HepG2 (cell line): ENCODE measurements around the gene LRRC72. TPM values are rescaled to one million over a fixed set of nuclear protein-coding genes. Genes with fewer than 3 reads are reported as not detected.

ENCODE experiments used
- ATAC-seq: fragments of 200-7000 bp; cut with Tn5 transposase; 3 replicates; pipeline ENCODE4 v1.9.1; 2020; ENCODE audit warnings: mild to moderate bottlenecking, moderate library complexity
- BruUV-seq: library from RNA; stranded (reverse); fragments of 400-500 nt; replicated peaks from 2 replicates; lab custom pipeline; 2021; lab: Mats Ljungman, UMichigan
- CTCF ChIA-PET: fragments of 300-600 bp; formaldehyde crosslinking; extraction: SDS; loops from one replicate; lab custom pipeline; 2021; ENCODE audit warnings: low total read pairs, inconsistent platforms, low intra/inter-chr PET ratio; lab: Yijun Ruan, JAX
- POLR2A ChIA-PET: fragments of 350-600 bp; sonication (Branson Sonifier 250); formaldehyde crosslinking; loops from one replicate; lab custom pipeline; 2020; ENCODE audit warnings: antibody characterized with exemption, inconsistent platforms; lab: Yijun Ruan, JAX
- DNase-seq: peaks from one replicate; pipeline ENCODE4 v3.0.0-alpha.2; 2015; ENCODE audit warnings: low spot score
- FAIRE-seq: peaks from 3 replicates; lab custom pipeline; 2011; peaks lifted over from hg19 to GRCh38; lab: Jason Lieb, UNC
- H2AFZ ChIP-seq: one replicate; pipeline ENCODE4 v1.6.1; 2011; ENCODE audit warnings: low read length, inconsistent platforms
- H3K27ac ChIP-seq: fragments of 300-600 bp; 3 replicates; pipeline ENCODE4 v1.8.0; 2011; ENCODE audit warnings: mixed run types, mild to moderate bottlenecking, mixed read lengths, low read length, inconsistent platforms; ENCODE audit not compliant: insufficient read depth; ENCODE audit errors: extremely low read length
- H3K27me3 ChIP-seq, 2 experiments: fragments of 200-600 bp in 1 of 2; 2 replicates in 1 of 2; 3 replicates in 1 of 2; pipeline versions ENCODE4 v1.6.0 to v1.8.0; 2011; ENCODE audit warnings: low read length in 2 of 2, mild to moderate bottlenecking in 2 of 2, moderate library complexity in 2 of 2, inconsistent platforms in 1 of 2; ENCODE audit not compliant: insufficient read depth in 2 of 2, control insufficient read depth in 1 of 2
- H3K36me3 ChIP-seq, 2 experiments: fragments of 200-600 bp in 1 of 2; replicated peaks in 1 of 2; 2 replicates in 1 of 2; 3 replicates in 1 of 2; pipeline versions ENCODE4 v1.5.1 to v1.8.0; 2011; ENCODE audit warnings: low read length in 2 of 2, inconsistent platforms in 1 of 2; ENCODE audit not compliant: insufficient read depth in 2 of 2, control insufficient read depth in 1 of 2
- H3K4me1 ChIP-seq: 2 replicates; pipeline ENCODE4 v1.5.1; 2012; ENCODE audit warnings: low read length, inconsistent platforms; ENCODE audit not compliant: insufficient read depth
- H3K4me2 ChIP-seq: 2 replicates; pipeline ENCODE4 v1.6.0; 2011; ENCODE audit warnings: low read depth, low read length, inconsistent platforms
- H3K4me3 ChIP-seq, 3 experiments: fragments of 200-600 bp in 1 of 3; sonication (generic), shearing (Covaris generic) in 1 of 3; replicated peaks in 1 of 3; 2 replicates each; pipeline ENCODE4 v1.5.1; 2011 to 2016; ENCODE audit warnings: low read length in 3 of 3, inconsistent platforms in 2 of 3, low read depth in 2 of 3, mild to moderate bottlenecking in 2 of 3, control low read depth in 1 of 3, mixed read lengths in 1 of 3; ENCODE audit not compliant: insufficient read depth in 1 of 3
- H3K79me2 ChIP-seq: one replicate; pipeline ENCODE4 v1.6.1; 2011; ENCODE audit warnings: low read length, inconsistent platforms; ENCODE audit not compliant: insufficient read depth
- H3K9ac ChIP-seq: 2 replicates; pipeline ENCODE4 v1.6.0; 2011; ENCODE audit warnings: mild to moderate bottlenecking, low read depth, low read length, inconsistent platforms; ENCODE audit not compliant: insufficient read depth
- H3K9me3 ChIP-seq: 2 replicates; pipeline ENCODE4 v1.5.1; 2012; ENCODE audit warnings: mild to moderate bottlenecking, low read length
- H4K20me1 ChIP-seq: 2 replicates; pipeline ENCODE4 v1.6.0; 2011; ENCODE audit warnings: inconsistent platforms, mild to moderate bottlenecking, low read length, moderate library complexity; ENCODE audit not compliant: insufficient read depth
- AGO1 ChIP-seq: fragments of 200-400 bp; formaldehyde crosslinking; IDR thresholded peaks from 2 replicates; pipeline ENCODE4 v1.6.1; 2017; ENCODE audit warnings: mild to moderate bottlenecking, low read depth, low read length, moderate library complexity; ENCODE audit not compliant: poor library complexity, severe bottlenecking
- AGO2 ChIP-seq: fragments of 200-400 bp; formaldehyde crosslinking; optimal IDR thresholded peaks from 2 replicates; pipeline ENCODE3; 2017; ENCODE audit warnings: mild to moderate bottlenecking, low read depth, low read length, moderate library complexity
- BCL6 ChIP-seq: IDR thresholded peaks from 2 replicates; pipeline ENCODE4 v1.6.1; 2016; ENCODE audit warnings: missing genetic modification reagents, missing compliant biosample characterization
- HES4 ChIP-seq: sonication (generic); formaldehyde crosslinking; IDR thresholded peaks from 2 replicates; pipeline ENCODE4 v1.9.0; 2021; ENCODE audit warnings: mild to moderate bottlenecking, missing genetic modification reagents, borderline replicate concordance
- MBD4 ChIP-seq: IDR thresholded peaks from 2 replicates; pipeline ENCODE4 v1.6.1; 2012; ENCODE audit warnings: low read length, inconsistent platforms, borderline replicate concordance
- RAD21 ChIP-seq: fragments of 450-650 bp; formaldehyde crosslinking; IDR thresholded peaks from 2 replicates; pipeline ENCODE4 v1.5.0; 2020; ENCODE audit warnings: mild to moderate bottlenecking
- STAG1 ChIP-seq: sonication (generic); formaldehyde crosslinking; IDR thresholded peaks from 2 replicates; pipeline ENCODE4 v1.4.0; 2020; ENCODE audit warnings: missing genetic modification reagents
- TARDBP ChIP-seq: sonication (generic); formaldehyde crosslinking; IDR thresholded peaks from 2 replicates; pipeline ENCODE4 v1.8.0; 2022; ENCODE audit warnings: mild to moderate bottlenecking, missing genetic modification reagents
- ZNF225 ChIP-seq: sonication (generic); formaldehyde crosslinking; IDR thresholded peaks from 2 replicates; pipeline ENCODE4 v1.4.0; 2020; ENCODE audit warnings: mild to moderate bottlenecking, missing genetic modification reagents
- WGBS: methylation state at CpG from one replicate; pipeline ENCODE4 v1.1.6; 2017; ENCODE audit warnings: low lambda C conversion rate; 5-methylcytosine and 5-hydroxymethylcytosine counted together
- in situ Hi-C: cut with HindIII; loops from 2 replicates; pipeline ENCODE4 v1.10.0; 2017; ENCODE audit warnings: low pct_unique_long_range_greater_than_20kb; ENCODE audit not compliant: extremely low pct_ligation_motif_present
- intact Hi-C: fragments of 100-400 bp; cut with micrococcal nuclease; formaldehyde crosslinking; loops from one replicate; pipeline ENCODE4 v1.10.0; 2022; ENCODE audit not compliant: unreplicated experiment
- polyA plus RNA-seq, 8 experiments: library from polyadenylated mRNA; depleted of rRNA in 3 of 8; stranded (reverse) in 7 of 8; unstranded in 1 of 8; fragments of >200 nt; fragmentation: Illumina TruSeq in 4 of 8; extraction: Trizol in 4 of 8; gene quantifications; 2 replicates each; pipeline versions ENCODE4 v1.2.1 to v1.2.3, GENCODE V29; 2011 to 2016; ENCODE audit warnings: low read depth in 4 of 8, missing spikeins in 1 of 8, mixed read lengths in 1 of 8; ENCODE audit not compliant: insufficient read depth in 1 of 8
- total RNA-seq, 5 experiments: library from RNA; depleted of rRNA; stranded (reverse); fragments of >200 nt; fragmentation: Illumina TruSeq; extraction: Trizol; gene quantifications; 2 replicates each; pipeline ENCODE4 v1.2.3, GENCODE V29; 2016; ENCODE audit warnings: low read depth in 1 of 5
- TF ChIP-seq, protein P1 (sequence below): sonication (generic); formaldehyde crosslinking; IDR thresholded peaks from 2 replicates; pipeline ENCODE4 v1.8.1; 2023; ENCODE audit warnings: mild to moderate bottlenecking, missing genetic modification reagents
- TF ChIP-seq, protein P2 (sequence below): sonication (generic); formaldehyde crosslinking; conservative IDR thresholded peaks from 2 replicates; pipeline ENCODE4 v1.8.0; 2022; ENCODE audit warnings: missing genetic modification reagents
- TF ChIP-seq, protein P3 (sequence below): sonication (generic); formaldehyde crosslinking; IDR thresholded peaks from 2 replicates; pipeline ENCODE4 v1.8.1; 2023; ENCODE audit warnings: missing genetic modification reagents, inconsistent platforms, borderline replicate concordance
- TF ChIP-seq, protein P4 (sequence below): sonication (generic); formaldehyde crosslinking; IDR thresholded peaks from 2 replicates; pipeline ENCODE4 v1.4.0; 2020; ENCODE audit warnings: missing genetic modification reagents
- TF ChIP-seq, protein P5 (sequence below): IDR thresholded peaks from 2 replicates; pipeline ENCODE4 v1.6.1; 2012; ENCODE audit warnings: low read depth, low read length, improper control_type of control experiment
- TF ChIP-seq, protein P6 (sequence below): sonication (generic); formaldehyde crosslinking; IDR thresholded peaks from 2 replicates; pipeline ENCODE4 v1.5.1; 2020; ENCODE audit warnings: mild to moderate bottlenecking, missing genetic modification reagents, moderate library complexity

LRRC72 gene
- total and polyA plus RNA-seq, 2 of the 13 experiments (the other 11 are each of a cell fraction or from before 2014, with no cell fraction given) = not detected

DNA sequence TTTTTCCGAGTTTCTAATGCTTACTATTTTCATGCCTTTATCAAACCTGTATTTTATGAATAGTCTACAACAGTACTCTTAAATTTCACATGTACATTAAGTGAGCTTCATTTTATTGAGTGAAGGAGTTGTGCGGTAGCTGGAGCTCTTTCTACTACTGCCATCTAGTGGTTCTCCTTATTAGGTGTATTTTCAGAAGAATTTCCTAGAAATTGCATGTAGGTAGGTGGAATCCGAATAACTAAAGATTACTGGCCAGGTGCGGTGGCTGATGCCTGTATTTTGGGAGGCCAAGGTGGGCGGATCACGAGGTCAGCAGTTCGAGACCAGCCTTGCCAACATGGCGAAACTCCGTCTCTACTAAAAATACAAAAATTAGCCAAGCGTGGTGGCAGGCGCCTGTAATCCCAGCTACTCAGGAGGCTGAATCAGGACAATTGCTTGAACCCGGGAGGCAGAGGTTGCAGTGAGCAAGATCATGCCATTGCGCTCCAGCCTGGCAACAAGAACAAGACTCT lies 38.3 kb downstream of the LRRC72 start:
- BruUV-seq = no TSS peak
- no peaks in the 10 kb centered on the region for H3K36me3 ChIP-seq
- H3K9ac ChIP-seq = no peak overlapping the region
- H3K79me2 ChIP-seq = no peaks in the 10 kb centered on the region
- no peaks in the 10 kb centered on the region for H3K4me1 ChIP-seq
- no peak overlapping the region for H2AFZ ChIP-seq
- H3K27ac ChIP-seq = no peak overlapping the region
- H4K20me1 ChIP-seq = no peaks in the 10 kb centered on the region
- peak; percentile 38 for DNase-seq
- POLR2A ChIA-PET = interaction anchor here (1.0 kb wide), 1 partner anchor 144 kb away, joined by 6 read pairs; the partner anchor contains the start of gene CRPPA
- no peak overlapping the region for H3K4me2 ChIP-seq
- H3K27me3 ChIP-seq = no peaks in the 10 kb centered on the region
- H3K4me3 ChIP-seq = no peak overlapping the region
- no peaks in the 10 kb centered on the region for H3K9me3 ChIP-seq
- FAIRE-seq = peak; percentile 68
- intact Hi-C loops = loop anchor here (1.0 kb wide), 2 partner anchors 133 to 487 kb away; no protein-coding TSS in a partner anchor
- 13% methylated on average over 13 of the region's 13 CpGs for WGBS
- CTCF ChIA-PET = interaction anchor here (0.7 to 3.1 kb wide), 3 partner anchors 133 to 486 kb away, joined by 3 to 39 read pairs (median 19); no protein-coding TSS in a partner anchor
- in situ Hi-C loops = loop anchor here (5.0 kb wide), 2 partner anchors 133 to 488 kb away; no protein-coding TSS in a partner anchor
- ATAC-seq = peak; percentile 81
- TF ChIP-seq, protein P1, sequence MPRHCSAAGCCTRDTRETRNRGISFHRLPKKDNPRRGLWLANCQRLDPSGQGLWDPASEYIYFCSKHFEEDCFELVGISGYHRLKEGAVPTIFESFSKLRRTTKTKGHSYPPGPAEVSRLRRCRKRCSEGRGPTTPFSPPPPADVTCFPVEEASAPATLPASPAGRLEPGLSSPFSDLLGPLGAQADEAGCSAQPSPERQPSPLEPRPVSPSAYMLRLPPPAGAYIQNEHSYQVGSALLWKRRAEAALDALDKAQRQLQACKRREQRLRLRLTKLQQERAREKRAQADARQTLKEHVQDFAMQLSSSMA = no peak
- peak; percentile 71 for TF ChIP-seq BCL6 (CRISPR knock-in tag)
- TF ChIP-seq, protein P2, sequence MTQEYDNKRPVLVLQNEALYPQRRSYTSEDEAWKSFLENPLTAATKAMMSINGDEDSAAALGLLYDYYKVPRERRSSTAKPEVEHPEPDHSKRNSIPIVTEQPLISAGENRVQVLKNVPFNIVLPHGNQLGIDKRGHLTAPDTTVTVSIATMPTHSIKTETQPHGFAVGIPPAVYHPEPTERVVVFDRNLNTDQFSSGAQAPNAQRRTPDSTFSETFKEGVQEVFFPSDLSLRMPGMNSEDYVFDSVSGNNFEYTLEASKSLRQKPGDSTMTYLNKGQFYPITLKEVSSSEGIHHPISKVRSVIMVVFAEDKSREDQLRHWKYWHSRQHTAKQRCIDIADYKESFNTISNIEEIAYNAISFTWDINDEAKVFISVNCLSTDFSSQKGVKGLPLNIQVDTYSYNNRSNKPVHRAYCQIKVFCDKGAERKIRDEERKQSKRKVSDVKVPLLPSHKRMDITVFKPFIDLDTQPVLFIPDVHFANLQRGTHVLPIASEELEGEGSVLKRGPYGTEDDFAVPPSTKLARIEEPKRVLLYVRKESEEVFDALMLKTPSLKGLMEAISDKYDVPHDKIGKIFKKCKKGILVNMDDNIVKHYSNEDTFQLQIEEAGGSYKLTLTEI (CRISPR knock-in tag) = no peak
- TF ChIP-seq ZNF225 (CRISPR knock-in tag) = no peak
- TF ChIP-seq, protein P3, sequence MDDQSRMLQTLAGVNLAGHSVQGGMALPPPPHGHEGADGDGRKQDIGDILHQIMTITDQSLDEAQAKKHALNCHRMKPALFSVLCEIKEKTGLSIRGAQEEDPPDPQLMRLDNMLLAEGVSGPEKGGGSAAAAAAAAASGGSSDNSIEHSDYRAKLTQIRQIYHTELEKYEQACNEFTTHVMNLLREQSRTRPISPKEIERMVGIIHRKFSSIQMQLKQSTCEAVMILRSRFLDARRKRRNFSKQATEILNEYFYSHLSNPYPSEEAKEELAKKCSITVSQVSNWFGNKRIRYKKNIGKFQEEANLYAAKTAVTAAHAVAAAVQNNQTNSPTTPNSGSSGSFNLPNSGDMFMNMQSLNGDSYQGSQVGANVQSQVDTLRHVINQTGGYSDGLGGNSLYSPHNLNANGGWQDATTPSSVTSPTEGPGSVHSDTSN (CRISPR knock-in tag) = no peak
- peak; percentile 73 for TF ChIP-seq RAD21 (CRISPR knock-in tag)
- no peak for TF ChIP-seq AGO1
- TF ChIP-seq TARDBP (CRISPR knock-in tag) = no peak
- TF ChIP-seq AGO2 = no peak
- TF ChIP-seq, protein P4, sequence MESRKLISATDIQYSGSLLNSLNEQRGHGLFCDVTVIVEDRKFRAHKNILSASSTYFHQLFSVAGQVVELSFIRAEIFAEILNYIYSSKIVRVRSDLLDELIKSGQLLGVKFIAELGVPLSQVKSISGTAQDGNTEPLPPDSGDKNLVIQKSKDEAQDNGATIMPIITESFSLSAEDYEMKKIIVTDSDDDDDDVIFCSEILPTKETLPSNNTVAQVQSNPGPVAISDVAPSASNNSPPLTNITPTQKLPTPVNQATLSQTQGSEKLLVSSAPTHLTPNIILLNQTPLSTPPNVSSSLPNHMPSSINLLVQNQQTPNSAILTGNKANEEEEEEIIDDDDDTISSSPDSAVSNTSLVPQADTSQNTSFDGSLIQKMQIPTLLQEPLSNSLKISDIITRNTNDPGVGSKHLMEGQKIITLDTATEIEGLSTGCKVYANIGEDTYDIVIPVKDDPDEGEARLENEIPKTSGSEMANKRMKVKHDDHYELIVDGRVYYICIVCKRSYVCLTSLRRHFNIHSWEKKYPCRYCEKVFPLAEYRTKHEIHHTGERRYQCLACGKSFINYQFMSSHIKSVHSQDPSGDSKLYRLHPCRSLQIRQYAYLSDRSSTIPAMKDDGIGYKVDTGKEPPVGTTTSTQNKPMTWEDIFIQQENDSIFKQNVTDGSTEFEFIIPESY (CRISPR knock-in tag) = no peak
- TF ChIP-seq MBD4 = no peak
- TF ChIP-seq, protein P5, sequence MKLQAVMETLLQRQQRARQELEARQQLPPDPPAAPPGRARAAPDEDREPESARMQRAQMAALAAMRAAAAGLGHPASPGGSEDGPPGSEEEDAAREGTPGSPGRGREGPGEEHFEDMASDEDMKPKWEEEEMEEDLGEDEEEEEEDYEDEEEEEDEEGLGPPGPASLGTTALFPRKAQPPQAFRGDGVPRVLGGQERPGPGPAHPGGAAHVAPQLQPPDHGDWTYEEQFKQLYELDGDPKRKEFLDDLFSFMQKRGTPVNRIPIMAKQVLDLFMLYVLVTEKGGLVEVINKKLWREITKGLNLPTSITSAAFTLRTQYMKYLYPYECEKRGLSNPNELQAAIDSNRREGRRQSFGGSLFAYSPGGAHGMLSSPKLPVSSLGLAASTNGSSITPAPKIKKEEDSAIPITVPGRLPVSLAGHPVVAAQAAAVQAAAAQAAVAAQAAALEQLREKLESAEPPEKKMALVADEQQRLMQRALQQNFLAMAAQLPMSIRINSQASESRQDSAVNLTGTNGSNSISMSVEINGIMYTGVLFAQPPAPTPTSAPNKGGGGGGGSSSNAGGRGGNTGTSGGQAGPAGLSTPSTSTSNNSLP = 0 out of 2 replicates have a peak, but pooled peaks have one; percentile 23
- TF ChIP-seq, protein P6, sequence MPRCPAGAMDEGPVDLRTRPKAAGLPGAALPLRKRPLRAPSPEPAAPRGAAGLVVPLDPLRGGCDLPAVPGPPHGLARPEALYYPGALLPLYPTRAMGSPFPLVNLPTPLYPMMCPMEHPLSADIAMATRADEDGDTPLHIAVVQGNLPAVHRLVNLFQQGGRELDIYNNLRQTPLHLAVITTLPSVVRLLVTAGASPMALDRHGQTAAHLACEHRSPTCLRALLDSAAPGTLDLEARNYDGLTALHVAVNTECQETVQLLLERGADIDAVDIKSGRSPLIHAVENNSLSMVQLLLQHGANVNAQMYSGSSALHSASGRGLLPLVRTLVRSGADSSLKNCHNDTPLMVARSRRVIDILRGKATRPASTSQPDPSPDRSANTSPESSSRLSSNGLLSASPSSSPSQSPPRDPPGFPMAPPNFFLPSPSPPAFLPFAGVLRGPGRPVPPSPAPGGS = no peak
- peak; percentile 87 for TF ChIP-seq STAG1
- no peak for TF ChIP-seq HES4 (CRISPR knock-in tag)
